CD14-positive monocyte (primary cell): Measurements from ENCODE around the gene ZIM2. TPM values are rescaled to one million over a fixed set of nuclear protein-coding genes. Genes with fewer than 3 reads are reported as not detected.

ENCODE experiments used
- DNase-seq, 3 donors: peaks; one replicate each; pipeline ENCODE4 v3.0.0-alpha.2; 2011 to 2022
- H2AFZ ChIP-seq: 2 replicates; pipeline ENCODE4 v1.6.0; 2012; ENCODE audit warnings: mild to moderate bottlenecking, low read depth, low read length, inconsistent platforms; ENCODE audit not compliant: insufficient read depth, poor library complexity, severe bottlenecking
- H3K27ac ChIP-seq, 2 donors: 1 replicate in 1 of 2; 2 replicates in 1 of 2; pipeline ENCODE4 v1.5.1; 2012 to 2013; ENCODE audit warnings: low read length in 2 of 2, control low read depth in 1 of 2, inconsistent platforms in 1 of 2, low read depth in 1 of 2, mild to moderate bottlenecking in 1 of 2
- H3K27me3 ChIP-seq, 2 donors: one replicate each; pipeline versions ENCODE4 v1.6.0 to v1.6.1; 2011 to 2013; ENCODE audit warnings: low read length in 2 of 2; ENCODE audit not compliant: control insufficient read depth in 2 of 2, insufficient read depth in 2 of 2
- H3K36me3 ChIP-seq, 2 donors: replicated peaks in 1 of 2; 1 replicate in 1 of 2; 2 replicates in 1 of 2; pipeline versions ENCODE4 v1.5.1 to v1.6.1; 2012 to 2013; ENCODE audit warnings: low read length in 2 of 2, control low read depth in 1 of 2, inconsistent platforms in 1 of 2, mild to moderate bottlenecking in 1 of 2; ENCODE audit not compliant: insufficient read depth in 2 of 2, control insufficient read depth in 1 of 2
- H3K4me1 ChIP-seq, 2 donors: 1 replicate in 1 of 2; 2 replicates in 1 of 2; pipeline versions ENCODE4 v1.5.1 to v1.6.1; 2012 to 2013; ENCODE audit warnings: low read length in 2 of 2, control low read depth in 1 of 2, inconsistent platforms in 1 of 2, mild to moderate bottlenecking in 1 of 2, moderate library complexity in 1 of 2; ENCODE audit not compliant: insufficient read depth in 2 of 2, control insufficient read depth in 1 of 2
- H3K4me2 ChIP-seq: replicated peaks from 2 replicates; pipeline ENCODE3; 2012; ENCODE audit warnings: low read length, moderate library complexity, mild to moderate bottlenecking; ENCODE audit not compliant: poor library complexity, severe bottlenecking; ENCODE audit errors: extremely low read depth
- H3K4me3 ChIP-seq, 3 experiments: fragments of 200-600 bp in 1 of 3; sonication (generic) in 1 of 3; replicated peaks in 1 of 3; 1 replicate in 2 of 3; 2 replicates in 1 of 3; pipeline ENCODE4 v1.5.1; 2011 to 2013; ENCODE audit warnings: low read length in 3 of 3, mild to moderate bottlenecking in 3 of 3, control low read depth in 2 of 3, low read depth in 2 of 3, inconsistent platforms in 1 of 3, moderate library complexity in 1 of 3
- H3K79me2 ChIP-seq: 2 replicates; pipeline ENCODE4 v1.6.0; 2012; ENCODE audit warnings: mild to moderate bottlenecking, control low read depth, inconsistent platforms, low read length, moderate library complexity; ENCODE audit not compliant: insufficient read depth
- H3K9ac ChIP-seq: 2 replicates; pipeline ENCODE4 v1.6.0; 2017; ENCODE audit warnings: low read length, mild to moderate bottlenecking; ENCODE audit not compliant: insufficient read depth, poor library complexity, severe bottlenecking
- H3K9me3 ChIP-seq, 2 donors: replicated peaks in 1 of 2; 1 replicate in 1 of 2; 2 replicates in 1 of 2; pipeline versions ENCODE4 v1.5.1 to v1.6.1; 2012 to 2013; ENCODE audit warnings: low read length in 2 of 2, control low read depth in 1 of 2; ENCODE audit not compliant: control insufficient read depth in 1 of 2, insufficient read depth in 1 of 2
- H4K20me1 ChIP-seq: 2 replicates; pipeline ENCODE4 v1.6.0; 2012; ENCODE audit warnings: mild to moderate bottlenecking, low read length, control low read depth, moderate library complexity; ENCODE audit not compliant: insufficient read depth
- H3K27ac Mint-ChIP-seq, 7 donors: one replicate each; pipeline ENCODE4 v1.8.0; 2020; ENCODE audit warnings: mild to moderate bottlenecking in 7 of 7, mixed read lengths in 7 of 7, moderate library complexity in 6 of 7, inconsistent platforms in 2 of 7
- H3K27me3 Mint-ChIP-seq, 3 donors: one replicate each; pipeline ENCODE4 v1.8.0; 2021 to 2022; ENCODE audit warnings: low read depth in 3 of 3, mild to moderate bottlenecking in 3 of 3, mixed read lengths in 3 of 3, moderate library complexity in 3 of 3, inconsistent platforms in 1 of 3
- H3K36me3 Mint-ChIP-seq, 2 donors: one replicate each; pipeline ENCODE4 v1.8.0; 2020; ENCODE audit warnings: mixed read lengths in 2 of 2, inconsistent platforms in 1 of 2, mild to moderate bottlenecking in 1 of 2
- H3K4me1 Mint-ChIP-seq: one replicate; pipeline ENCODE4 v1.8.0; 2020; ENCODE audit warnings: mild to moderate bottlenecking, mixed read lengths
- H3K4me3 Mint-ChIP-seq, 2 donors: one replicate each; pipeline ENCODE4 v1.8.0; 2020; ENCODE audit warnings: mild to moderate bottlenecking in 2 of 2, mixed read lengths in 2 of 2, moderate library complexity in 1 of 2
- H3K9me3 Mint-ChIP-seq, 7 donors: one replicate each; pipeline ENCODE4 v1.8.0; 2020 to 2022; ENCODE audit warnings: mixed read lengths in 7 of 7, mild to moderate bottlenecking in 6 of 7, moderate library complexity in 6 of 7, inconsistent platforms in 2 of 7
- CTCF ChIP-seq: fragments of 200-600 bp; IDR thresholded peaks from one replicate; pipeline ENCODE4 v1.8.0; 2022; ENCODE audit warnings: antibody characterized with exemption, mild to moderate bottlenecking
- WGBS: methylation state at CpG from one replicate; pipeline ENCODE4 v1.1.5; 2013; ENCODE audit warnings: missing lambda C conversion rate; ENCODE audit not compliant: insufficient coverage; 5-methylcytosine and 5-hydroxymethylcytosine counted together
- intact Hi-C, 2 donors: fragments of 100-400 bp; cut with micrococcal nuclease; formaldehyde crosslinking; loops; one replicate each; pipeline versions ENCODE4 v1.15.0 to v1.15.1; 2023
- polyA plus RNA-seq, 3 donors: library from polyadenylated mRNA; depleted of rRNA in 1 of 3; unstranded in 2 of 3; stranded (reverse) in 1 of 3; fragments of 300-500 nt in 2 of 3; fragments of >200 nt in 1 of 3; fragmentation: Illumina TruSeq in 2 of 3; gene quantifications; 1 replicate in 2 of 3; 2 replicates in 1 of 3; pipeline ENCODE4 v1.2.3, GENCODE V29; 2012 to 2021

ZIM2 gene
- polyA plus RNA-seq, 3 donors, result not detected

DNA sequence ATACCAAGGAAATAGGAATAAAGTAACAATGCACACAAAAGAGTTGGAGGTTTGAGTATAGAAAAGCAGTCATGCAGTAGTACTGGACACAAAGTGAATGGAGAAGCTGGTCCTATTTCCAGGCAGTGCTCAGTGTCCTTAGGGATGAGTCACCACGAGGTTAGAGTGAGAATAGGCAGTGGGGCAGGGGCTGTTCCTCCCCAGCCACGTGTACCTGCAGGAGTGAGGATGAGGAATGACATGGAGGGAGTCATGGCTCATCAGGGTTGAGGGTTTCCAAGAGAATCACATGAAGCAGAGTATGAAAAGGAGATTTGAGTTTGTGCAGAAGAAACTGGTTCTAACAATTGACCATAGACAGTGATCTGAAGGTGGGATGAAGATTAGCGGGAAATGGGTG lies 94.2 kb downstream of the ZIM2 start:
- Histone ChIP-seq H3K79me2 (no peaks in the 10 kb centered on the region), H3K27ac (no peak overlapping the region), H3K4me1 (no peaks in the 10 kb centered on the region), H3K4me3 (no peak overlapping the region), H3K9ac (no peak overlapping the region), H3K4me2 (no peak overlapping the region), H4K20me1 (no peaks in the 10 kb centered on the region), H3K36me3 (no peaks in the 10 kb centered on the region), H3K27me3 (no peaks in the 10 kb centered on the region), H2AFZ (no peak overlapping the region), H3K9me3 (peaks cover 31 to 35% of the 10 kb centered on the region in 2 donors)
- peaks cover 0 to 2% (median 1%) of the 10 kb centered on the region in 3 donors for H3K27me3 Mint-ChIP-seq
- WGBS, result 44% methylated on average over 2 of the region's 3 CpGs
- no peak overlapping the region for H3K4me3 Mint-ChIP-seq
- TF ChIP-seq CTCF, result no peak
- no peak for DNase-seq
- H3K27ac Mint-ChIP-seq, result no peak overlapping the region
- H3K4me1 Mint-ChIP-seq, result no peaks in the 10 kb centered on the region
- H3K36me3 Mint-ChIP-seq, result no peaks in the 10 kb centered on the region
- peaks cover 12 to 46% (median 25%) of the 10 kb centered on the region in 7 donors for H3K9me3 Mint-ChIP-seq
- intact Hi-C loops, result no loop called here

GRCh38 chr19:56740501-56740900 lies 100.0 kb downstream of the ZIM2 start:
- Histone ChIP-seq H3K27ac (no peak overlapping the region), H3K4me3 (no peak overlapping the region), H3K36me3 (no peaks in the 10 kb centered on the region), H3K4me1 (no peaks in the 10 kb centered on the region), H3K9ac (no peak overlapping the region), H4K20me1 (no peaks in the 10 kb centered on the region), H2AFZ (no peak overlapping the region), H3K27me3 (no peaks in the 10 kb centered on the region), H3K4me2 (no peak overlapping the region), H3K79me2 (no peaks in the 10 kb centered on the region), H3K9me3 (peaks cover 49 to 53% of the 10 kb centered on the region in 2 donors)
- Mint-ChIP-seq H3K4me3 (no peak overlapping the region), H3K27me3 (peaks cover 0 to 1% (median 0%) of the 10 kb centered on the region in 3 donors), H3K36me3 (no peaks in the 10 kb centered on the region), H3K9me3 (peaks cover 29 to 65% (median 49%) of the 10 kb centered on the region in 7 donors), H3K4me1 (no peaks in the 10 kb centered on the region), H3K27ac (no peak overlapping the region)
- no peak for DNase-seq
- intact Hi-C loops, result no loop called here
- TF ChIP-seq CTCF, result no peak
- WGBS, result 20% methylated on average over 1 of the region's 3 CpGs
